ENCODE data around the gene FCF1.

FCF1 gene

GRCh38 chr14:74682169-74682952 is 30.6 kb upstream of the FCF1 start:
- peaks cover 11% of the 10 kb centered on the region for H3K36me3 ChIP-seq (ENCODE audit: control insufficient read depth, insufficient read depth, low read length)
- no peak overlapping the region for H3K4me3 ChIP-seq (replicated peaks; ENCODE audit: low read depth, low read length)
- TF ChIP-seq CTCF (IDR thresholded peaks at IDR 0.05; ENCODE audit: insufficient read depth, low read length, poor library complexity, severe bottlenecking): no peak
- no peaks in the 10 kb centered on the region for H3K27me3 ChIP-seq (replicated peaks; ENCODE audit: control insufficient read depth, insufficient read depth, low read length)
- DNase-seq (ENCODE audit: extremely low read depth, insufficient read length): no peak

- Histone ChIP-seq H3K36me3 (ENCODE audit: control insufficient read depth, insufficient read depth, low read length) (peaks cover 11% of the 10 kb centered on the region), H3K4me3 (replicated peaks; ENCODE audit: low read depth, low read length) (no peak overlapping the region), H3K27me3 (replicated peaks; ENCODE audit: control insufficient read depth, insufficient read depth, low read length) (no peaks in the 10 kb centered on the region)
- TF ChIP-seq CTCF (IDR thresholded peaks at IDR 0.05; ENCODE audit: insufficient read depth, low read length, poor library complexity, severe bottlenecking): no peak
- no peak for DNase-seq (ENCODE audit: extremely low read depth, insufficient read length)
These were observed 29.5 kb upstream of the FCF1 start for GRCh38 chr14:74683406-74683805.

GRCh38 chr14:74684434-74684833 is 28.5 kb upstream of the FCF1 start:
- H3K36me3 ChIP-seq (ENCODE audit: control insufficient read depth, insufficient read depth, low read length): peaks cover 11% of the 10 kb centered on the region
- peak; percentile 22 for DNase-seq (ENCODE audit: extremely low read depth, insufficient read length)
- H3K4me3 ChIP-seq (replicated peaks; ENCODE audit: low read depth, low read length): no peak overlapping the region
- H3K27me3 ChIP-seq (replicated peaks; ENCODE audit: control insufficient read depth, insufficient read depth, low read length): no peaks in the 10 kb centered on the region
- TF ChIP-seq CTCF (IDR thresholded peaks at IDR 0.05; ENCODE audit: insufficient read depth, low read length, poor library complexity, severe bottlenecking): no peak

- no peak overlapping the region for H3K4me3 ChIP-seq (replicated peaks; ENCODE audit: low read depth, low read length)
- H3K27me3 ChIP-seq (replicated peaks; ENCODE audit: control insufficient read depth, insufficient read depth, low read length): no peaks in the 10 kb centered on the region
- no peak for TF ChIP-seq CTCF (IDR thresholded peaks at IDR 0.05; ENCODE audit: insufficient read depth, low read length, poor library complexity, severe bottlenecking)
- peaks cover 13% of the 10 kb centered on the region for H3K36me3 ChIP-seq (ENCODE audit: control insufficient read depth, insufficient read depth, low read length)
- DNase-seq (ENCODE audit: extremely low read depth, insufficient read length): no peak
These were observed 27.9 kb upstream of the FCF1 start for GRCh38 chr14:74685056-74685455.

- peaks cover 13% of the 10 kb centered on the region for H3K36me3 ChIP-seq (ENCODE audit: control insufficient read depth, insufficient read depth, low read length)
- TF ChIP-seq CTCF (IDR thresholded peaks at IDR 0.05; ENCODE audit: insufficient read depth, low read length, poor library complexity, severe bottlenecking): no peak
- no peak overlapping the region for H3K4me3 ChIP-seq (replicated peaks; ENCODE audit: low read depth, low read length)
- DNase-seq (ENCODE audit: extremely low read depth, insufficient read length): no peak
- H3K27me3 ChIP-seq (replicated peaks; ENCODE audit: control insufficient read depth, insufficient read depth, low read length): no peaks in the 10 kb centered on the region
These were observed 26.8 kb upstream of the FCF1 start for GRCh38 chr14:74685921-74686678.
